ENCODE measurements around the gene DLK2.

DNA sequence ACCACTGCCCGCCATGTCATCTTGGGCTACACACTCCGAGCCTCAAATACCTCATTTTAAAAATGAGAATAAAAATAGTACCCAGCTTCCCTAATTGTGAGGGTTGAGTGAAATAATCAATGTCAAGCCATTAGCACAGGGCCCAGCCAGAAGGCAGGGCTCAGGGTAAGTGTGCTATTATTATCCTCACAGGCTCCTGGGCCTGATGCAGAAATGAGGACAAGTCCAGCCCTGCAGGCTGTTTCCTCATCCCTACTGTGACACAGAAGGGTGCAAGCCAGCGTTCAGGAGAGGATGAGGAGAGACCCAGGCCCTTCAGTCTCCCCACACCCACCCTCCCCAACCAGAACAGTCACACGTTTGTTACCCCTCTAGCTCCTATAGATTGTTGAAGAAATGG lies 4.0 kb downstream of the DLK2 start:
- TF ChIP-seq, protein P1, sequence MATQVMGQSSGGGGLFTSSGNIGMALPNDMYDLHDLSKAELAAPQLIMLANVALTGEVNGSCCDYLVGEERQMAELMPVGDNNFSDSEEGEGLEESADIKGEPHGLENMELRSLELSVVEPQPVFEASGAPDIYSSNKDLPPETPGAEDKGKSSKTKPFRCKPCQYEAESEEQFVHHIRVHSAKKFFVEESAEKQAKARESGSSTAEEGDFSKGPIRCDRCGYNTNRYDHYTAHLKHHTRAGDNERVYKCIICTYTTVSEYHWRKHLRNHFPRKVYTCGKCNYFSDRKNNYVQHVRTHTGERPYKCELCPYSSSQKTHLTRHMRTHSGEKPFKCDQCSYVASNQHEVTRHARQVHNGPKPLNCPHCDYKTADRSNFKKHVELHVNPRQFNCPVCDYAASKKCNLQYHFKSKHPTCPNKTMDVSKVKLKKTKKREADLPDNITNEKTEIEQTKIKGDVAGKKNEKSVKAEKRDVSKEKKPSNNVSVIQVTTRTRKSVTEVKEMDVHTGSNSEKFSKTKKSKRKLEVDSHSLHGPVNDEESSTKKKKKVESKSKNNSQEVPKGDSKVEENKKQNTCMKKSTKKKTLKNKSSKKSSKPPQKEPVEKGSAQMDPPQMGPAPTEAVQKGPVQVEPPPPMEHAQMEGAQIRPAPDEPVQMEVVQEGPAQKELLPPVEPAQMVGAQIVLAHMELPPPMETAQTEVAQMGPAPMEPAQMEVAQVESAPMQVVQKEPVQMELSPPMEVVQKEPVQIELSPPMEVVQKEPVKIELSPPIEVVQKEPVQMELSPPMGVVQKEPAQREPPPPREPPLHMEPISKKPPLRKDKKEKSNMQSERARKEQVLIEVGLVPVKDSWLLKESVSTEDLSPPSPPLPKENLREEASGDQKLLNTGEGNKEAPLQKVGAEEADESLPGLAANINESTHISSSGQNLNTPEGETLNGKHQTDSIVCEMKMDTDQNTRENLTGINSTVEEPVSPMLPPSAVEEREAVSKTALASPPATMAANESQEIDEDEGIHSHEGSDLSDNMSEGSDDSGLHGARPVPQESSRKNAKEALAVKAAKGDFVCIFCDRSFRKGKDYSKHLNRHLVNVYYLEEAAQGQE (IDR thresholded peaks at IDR 0.05; ENCODE audit: insufficient read depth in 1 of 2, low read depth in 2 of 2, low read length in 2 of 2) = no peak
- TF ChIP-seq TAF1 (IDR thresholded peaks at IDR 0.05; ENCODE audit: borderline replicate concordance, insufficient read depth, low read length) (no peak), SIN3A (IDR thresholded peaks at IDR 0.05; ENCODE audit: borderline replicate concordance, insufficient read depth, low read length) (no peak), POLR2AphosphoS5 (IDR thresholded peaks at IDR 0.05; ENCODE audit: low read depth, low read length) (no peak), FOXP2 (optimal IDR thresholded peaks at IDR 0.05; ENCODE audit: borderline replicate concordance, extremely low read depth, extremely low read length, insufficient read depth) (no peak)

Measured in PFSK-1 (cell line).